LNCaP clone FGC (cell line): ENCODE data around the gene PITRM1.

Experiments used
- DNase-seq: peaks from one replicate; pipeline ENCODE4 v3.0.0-alpha.2; 2011; ENCODE audit warnings: low read depth
- H3K4me3 ChIP-seq: 2 replicates; pipeline ENCODE4 v1.5.1; 2011; ENCODE audit warnings: mild to moderate bottlenecking, low read depth, low read length, control low read depth
- TF ChIP-seq, protein P1 (sequence below): IDR thresholded peaks from 2 replicates; pipeline ENCODE4 v1.5.1; 2012; ENCODE audit warnings: mild to moderate bottlenecking; ENCODE audit not compliant: control insufficient read depth, insufficient read depth; ENCODE audit errors: extremely low read depth

The PITRM1 gene

GRCh38 chr10:3133948-3134347 lies 38.6 kb downstream of the PITRM1 start:
- no peak for DNase-seq
- TF ChIP-seq, protein P1, sequence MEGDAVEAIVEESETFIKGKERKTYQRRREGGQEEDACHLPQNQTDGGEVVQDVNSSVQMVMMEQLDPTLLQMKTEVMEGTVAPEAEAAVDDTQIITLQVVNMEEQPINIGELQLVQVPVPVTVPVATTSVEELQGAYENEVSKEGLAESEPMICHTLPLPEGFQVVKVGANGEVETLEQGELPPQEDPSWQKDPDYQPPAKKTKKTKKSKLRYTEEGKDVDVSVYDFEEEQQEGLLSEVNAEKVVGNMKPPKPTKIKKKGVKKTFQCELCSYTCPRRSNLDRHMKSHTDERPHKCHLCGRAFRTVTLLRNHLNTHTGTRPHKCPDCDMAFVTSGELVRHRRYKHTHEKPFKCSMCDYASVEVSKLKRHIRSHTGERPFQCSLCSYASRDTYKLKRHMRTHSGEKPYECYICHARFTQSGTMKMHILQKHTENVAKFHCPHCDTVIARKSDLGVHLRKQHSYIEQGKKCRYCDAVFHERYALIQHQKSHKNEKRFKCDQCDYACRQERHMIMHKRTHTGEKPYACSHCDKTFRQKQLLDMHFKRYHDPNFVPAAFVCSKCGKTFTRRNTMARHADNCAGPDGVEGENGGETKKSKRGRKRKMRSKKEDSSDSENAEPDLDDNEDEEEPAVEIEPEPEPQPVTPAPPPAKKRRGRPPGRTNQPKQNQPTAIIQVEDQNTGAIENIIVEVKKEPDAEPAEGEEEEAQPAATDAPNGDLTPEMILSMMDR: no peak
- H3K4me3 ChIP-seq: no peak overlapping the region

DNA sequence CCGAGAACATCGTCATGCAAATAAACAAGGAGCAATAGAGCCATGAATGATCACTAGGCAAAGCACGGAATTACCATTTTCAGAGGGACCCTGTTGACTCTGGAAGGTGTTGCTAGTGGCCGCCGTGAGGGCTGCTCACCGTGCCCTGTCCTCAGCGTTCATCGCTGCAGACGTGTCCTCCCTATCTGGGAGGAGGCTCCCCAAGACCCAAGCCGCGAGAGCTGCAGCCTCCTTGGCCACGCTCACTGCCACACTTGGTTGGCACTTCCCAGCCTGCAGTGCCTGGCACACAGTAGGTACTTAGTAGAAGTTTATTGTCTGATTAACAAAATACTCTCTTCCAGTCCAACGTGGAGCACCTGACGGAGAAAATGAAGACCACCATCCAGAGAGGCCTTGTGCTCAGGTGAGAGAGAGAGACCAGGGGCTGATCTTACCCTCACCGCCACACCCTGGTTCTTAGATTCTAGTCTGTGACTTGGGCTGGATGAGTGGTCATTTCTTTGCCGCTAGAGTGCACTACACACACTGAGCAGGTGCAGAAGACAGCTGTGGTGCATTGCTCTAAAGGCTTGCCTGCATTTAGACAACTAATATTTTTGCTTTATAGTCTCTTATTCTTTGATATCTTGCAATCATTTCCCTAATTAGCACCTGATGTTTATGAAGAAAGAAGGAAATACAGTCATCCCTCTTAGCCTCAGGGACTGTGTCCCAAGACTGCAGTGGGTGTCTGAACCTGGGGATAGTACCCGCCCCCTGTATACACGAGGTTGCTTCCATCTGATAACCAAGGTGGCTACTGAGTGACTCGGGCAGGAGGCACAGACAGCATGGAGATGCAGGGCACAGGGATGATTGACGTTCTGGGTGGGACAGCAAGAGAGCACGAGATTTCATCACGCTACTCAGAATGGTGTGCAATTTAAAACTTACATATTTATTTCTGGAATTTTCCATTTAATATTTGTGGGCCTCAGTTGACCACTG lies 40.3 kb downstream of the PITRM1 start:
- TF ChIP-seq, protein P1: no peak
- DNase-seq: no peak
- no peak overlapping the region for H3K4me3 ChIP-seq

- H3K4me3 ChIP-seq: no peak overlapping the region
- TF ChIP-seq, protein P1: no peak
- DNase-seq: peak; percentile 81
Observed at GRCh38 chr10:3131098-3131497, 41.5 kb downstream of the PITRM1 start.

DNA sequence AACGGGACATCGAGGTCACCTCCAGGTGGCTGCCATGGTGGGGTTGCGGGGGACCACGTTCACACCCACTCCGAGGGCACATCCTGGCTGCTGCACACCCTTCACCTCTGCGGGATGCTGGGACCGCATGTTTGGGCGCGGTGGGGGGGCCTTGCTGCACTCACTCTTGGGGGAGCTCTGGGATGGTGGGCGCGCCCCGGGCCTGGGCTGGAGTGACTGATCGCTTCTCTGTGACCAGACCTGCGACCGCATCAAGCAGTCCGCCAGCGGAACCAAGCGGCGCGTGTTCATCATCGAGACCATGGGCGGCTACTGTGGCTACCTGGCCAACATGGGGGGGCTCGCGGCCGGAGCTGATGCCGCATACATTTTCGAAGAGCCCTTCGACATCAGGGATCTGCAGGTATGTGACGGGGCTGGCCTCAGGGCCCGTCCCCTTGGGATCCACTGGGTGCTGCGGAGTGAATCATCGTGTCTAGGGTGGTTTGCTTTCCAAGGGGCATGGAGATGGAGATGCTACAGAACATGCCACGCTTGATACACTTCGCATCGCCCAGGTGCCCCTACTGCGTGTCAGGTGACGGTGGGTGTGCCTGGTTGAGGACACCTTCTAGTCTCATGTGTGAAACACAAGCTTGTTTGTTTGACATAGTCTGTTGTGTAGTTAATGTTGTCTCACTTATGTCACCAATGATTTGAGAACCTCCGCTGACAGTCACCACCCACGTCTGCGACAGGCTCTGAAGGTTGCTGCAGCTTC lies 42.8 kb downstream of the PITRM1 start:
- no peak overlapping the region for H3K4me3 ChIP-seq
- TF ChIP-seq, protein P1: no peak
- DNase-seq: no peak

- no peak for DNase-seq
- TF ChIP-seq, protein P1: no peak
- no peak overlapping the region for H3K4me3 ChIP-seq
Observed at GRCh38 chr10:3128379-3129130, 44.0 kb downstream of the PITRM1 start.

- no peak overlapping the region for H3K4me3 ChIP-seq
- DNase-seq: no peak
- TF ChIP-seq, protein P1: no peak
Observed at GRCh38 chr10:3127921-3128320, 44.7 kb downstream of the PITRM1 start.
